HepG2 (cell line): ENCODE measurements around the gene TMBIM4. TPM values are rescaled to one million over a fixed set of nuclear protein-coding genes. Genes with fewer than 3 reads are reported as not detected.

Experiments used
- ATAC-seq: fragments of 200-7000 bp; cut with Tn5 transposase; 3 replicates; pipeline ENCODE4 v1.9.1; 2020; ENCODE audit warnings: mild to moderate bottlenecking, moderate library complexity
- BruUV-seq: library from RNA; stranded (reverse); fragments of 400-500 nt; replicated peaks from 2 replicates; lab custom pipeline; 2021; lab: Mats Ljungman, UMichigan
- CTCF ChIA-PET: fragments of 300-600 bp; formaldehyde crosslinking; extraction: SDS; loops from one replicate; lab custom pipeline; 2021; ENCODE audit warnings: low total read pairs, inconsistent platforms, low intra/inter-chr PET ratio; lab: Yijun Ruan, JAX
- POLR2A ChIA-PET: fragments of 350-600 bp; sonication (Branson Sonifier 250); formaldehyde crosslinking; loops from one replicate; lab custom pipeline; 2020; ENCODE audit warnings: antibody characterized with exemption, inconsistent platforms; lab: Yijun Ruan, JAX
- DNase-seq: peaks from one replicate; pipeline ENCODE4 v3.0.0-alpha.2; 2015; ENCODE audit warnings: low spot score
- FAIRE-seq: peaks from 3 replicates; lab custom pipeline; 2011; peaks lifted over from hg19 to GRCh38; lab: Jason Lieb, UNC
- H2AFZ ChIP-seq: one replicate; pipeline ENCODE4 v1.6.1; 2011; ENCODE audit warnings: low read length, inconsistent platforms
- H3K27ac ChIP-seq: fragments of 300-600 bp; 3 replicates; pipeline ENCODE4 v1.8.0; 2011; ENCODE audit warnings: mixed run types, mild to moderate bottlenecking, mixed read lengths, low read length, inconsistent platforms; ENCODE audit not compliant: insufficient read depth; ENCODE audit errors: extremely low read length
- H3K27me3 ChIP-seq, 2 experiments: fragments of 200-600 bp in 1 of 2; 2 replicates in 1 of 2; 3 replicates in 1 of 2; pipeline versions ENCODE4 v1.6.0 to v1.8.0; 2011; ENCODE audit warnings: low read length in 2 of 2, mild to moderate bottlenecking in 2 of 2, moderate library complexity in 2 of 2, inconsistent platforms in 1 of 2; ENCODE audit not compliant: insufficient read depth in 2 of 2, control insufficient read depth in 1 of 2
- H3K36me3 ChIP-seq, 2 experiments: fragments of 200-600 bp in 1 of 2; replicated peaks in 1 of 2; 2 replicates in 1 of 2; 3 replicates in 1 of 2; pipeline versions ENCODE4 v1.5.1 to v1.8.0; 2011; ENCODE audit warnings: low read length in 2 of 2, inconsistent platforms in 1 of 2; ENCODE audit not compliant: insufficient read depth in 2 of 2, control insufficient read depth in 1 of 2
- H3K4me1 ChIP-seq: 2 replicates; pipeline ENCODE4 v1.5.1; 2012; ENCODE audit warnings: low read length, inconsistent platforms; ENCODE audit not compliant: insufficient read depth
- H3K4me2 ChIP-seq: 2 replicates; pipeline ENCODE4 v1.6.0; 2011; ENCODE audit warnings: low read depth, low read length, inconsistent platforms
- H3K4me3 ChIP-seq, 3 experiments: fragments of 200-600 bp in 1 of 3; sonication (generic), shearing (Covaris generic) in 1 of 3; replicated peaks in 1 of 3; 2 replicates each; pipeline ENCODE4 v1.5.1; 2011 to 2016; ENCODE audit warnings: low read length in 3 of 3, inconsistent platforms in 2 of 3, low read depth in 2 of 3, mild to moderate bottlenecking in 2 of 3, control low read depth in 1 of 3, mixed read lengths in 1 of 3; ENCODE audit not compliant: insufficient read depth in 1 of 3
- H3K79me2 ChIP-seq: one replicate; pipeline ENCODE4 v1.6.1; 2011; ENCODE audit warnings: low read length, inconsistent platforms; ENCODE audit not compliant: insufficient read depth
- H3K9ac ChIP-seq: 2 replicates; pipeline ENCODE4 v1.6.0; 2011; ENCODE audit warnings: mild to moderate bottlenecking, low read depth, low read length, inconsistent platforms; ENCODE audit not compliant: insufficient read depth
- H3K9me3 ChIP-seq: 2 replicates; pipeline ENCODE4 v1.5.1; 2012; ENCODE audit warnings: mild to moderate bottlenecking, low read length
- H4K20me1 ChIP-seq: 2 replicates; pipeline ENCODE4 v1.6.0; 2011; ENCODE audit warnings: inconsistent platforms, mild to moderate bottlenecking, low read length, moderate library complexity; ENCODE audit not compliant: insufficient read depth
- ELF1 ChIP-seq: sonication (generic); formaldehyde crosslinking; IDR thresholded peaks from 2 replicates; pipeline ENCODE4 v1.4.0; 2020; ENCODE audit warnings: missing genetic modification reagents
- ISX ChIP-seq: sonication (generic); formaldehyde crosslinking; conservative IDR thresholded peaks from 2 replicates; pipeline ENCODE4 v1.5.0; 2020; ENCODE audit warnings: missing genetic modification reagents
- MXI1 ChIP-seq: IDR thresholded peaks from 3 replicates; pipeline ENCODE4 v1.6.1; 2012; ENCODE audit warnings: low read depth, low read length, inconsistent platforms, borderline replicate concordance
- NONO ChIP-seq, 2 experiments: fragments of 450-650 bp in 1 of 2; sonication (generic) in 1 of 2; formaldehyde crosslinking in 1 of 2; IDR thresholded peaks in 1 of 2; conservative IDR thresholded peaks in 1 of 2; 2 replicates each; pipeline versions ENCODE4 v1.6.1 to v1.8.0; 2017 to 2022; ENCODE audit warnings: mild to moderate bottlenecking in 1 of 2, missing genetic modification reagents in 1 of 2, moderate library complexity in 1 of 2
- PTBP1 ChIP-seq: fragments of 200-400 bp; formaldehyde crosslinking; IDR thresholded peaks from 2 replicates; pipeline ENCODE4 v1.6.1; 2018; ENCODE audit warnings: low read length, low read depth; ENCODE audit not compliant: poor library complexity, severe bottlenecking
- ZNF256 ChIP-seq: sonication (generic); formaldehyde crosslinking; conservative IDR thresholded peaks from 2 replicates; pipeline ENCODE4 v1.4.0; 2020; ENCODE audit warnings: missing genetic modification reagents
- ZNF652 ChIP-seq: IDR thresholded peaks from 2 replicates; pipeline ENCODE4 v1.6.1; 2016; ENCODE audit warnings: low read depth, borderline replicate concordance
- WGBS: methylation state at CpG from one replicate; pipeline ENCODE4 v1.1.6; 2017; ENCODE audit warnings: low lambda C conversion rate; 5-methylcytosine and 5-hydroxymethylcytosine counted together
- in situ Hi-C: cut with HindIII; loops from 2 replicates; pipeline ENCODE4 v1.10.0; 2017; ENCODE audit warnings: low pct_unique_long_range_greater_than_20kb; ENCODE audit not compliant: extremely low pct_ligation_motif_present
- intact Hi-C: fragments of 100-400 bp; cut with micrococcal nuclease; formaldehyde crosslinking; loops from one replicate; pipeline ENCODE4 v1.10.0; 2022; ENCODE audit not compliant: unreplicated experiment
- polyA plus RNA-seq, 8 experiments: library from polyadenylated mRNA; depleted of rRNA in 3 of 8; stranded (reverse) in 7 of 8; unstranded in 1 of 8; fragments of >200 nt; fragmentation: Illumina TruSeq in 4 of 8; extraction: Trizol in 4 of 8; gene quantifications; 2 replicates each; pipeline versions ENCODE4 v1.2.1 to v1.2.3, GENCODE V29; 2011 to 2016; ENCODE audit warnings: low read depth in 4 of 8, missing spikeins in 1 of 8, mixed read lengths in 1 of 8; ENCODE audit not compliant: insufficient read depth in 1 of 8
- total RNA-seq, 5 experiments: library from RNA; depleted of rRNA; stranded (reverse); fragments of >200 nt; fragmentation: Illumina TruSeq; extraction: Trizol; gene quantifications; 2 replicates each; pipeline ENCODE4 v1.2.3, GENCODE V29; 2016; ENCODE audit warnings: low read depth in 1 of 5

TMBIM4 gene
- total and polyA plus RNA-seq, 2 of the 13 experiments (the other 11 are each of a cell fraction or from before 2014, with no cell fraction given) = 60.5 to 67.7 TPM

DNA sequence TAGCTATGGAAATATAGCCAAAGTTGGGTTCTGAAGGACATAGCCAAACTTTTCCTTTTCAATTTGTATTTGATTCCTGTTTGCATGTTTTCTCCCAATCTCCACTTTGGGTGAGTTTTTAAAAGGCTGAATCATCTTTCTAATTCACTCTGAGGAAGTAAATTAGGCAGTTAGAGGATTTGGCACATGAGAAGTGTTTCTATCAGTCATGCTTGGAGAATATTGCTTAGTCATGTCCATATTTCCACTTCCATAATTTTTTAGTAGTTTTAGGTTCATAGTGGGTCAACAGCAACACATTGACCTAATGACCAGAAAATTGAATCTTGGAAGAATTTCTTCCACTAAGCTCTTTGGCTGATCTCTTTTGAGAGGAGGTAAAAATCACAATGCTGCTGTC is 41.0 kb upstream of the TMBIM4 start:
- in situ Hi-C loops (no loop called here), intact Hi-C loops (no loop called here)
- no peaks in the 10 kb centered on the region for H3K79me2 ChIP-seq
- no peak overlapping the region for H3K27ac ChIP-seq
- ChIA-PET POLR2A (no interaction called here), CTCF (no interaction called here)
- no peak overlapping the region for H3K9ac ChIP-seq
- ATAC-seq (no peak), DNase-seq (no peak), FAIRE-seq (no peak)
- H4K20me1 ChIP-seq = no peaks in the 10 kb centered on the region
- TF ChIP-seq NONO (IDR thresholded peaks at IDR 0.05) = no peak
- TF ChIP-seq NONO (CRISPR knock-in tag; conservative IDR thresholded peaks at IDR 0.05) = no peak
- no peak for TF ChIP-seq ZNF652 (CRISPR knock-in tag)
- TF ChIP-seq ISX = no peak
- H3K4me3 ChIP-seq = no peak overlapping the region
- no peaks in the 10 kb centered on the region for H3K36me3 ChIP-seq
- no peaks in the 10 kb centered on the region for H3K27me3 ChIP-seq
- H3K4me2 ChIP-seq = no peak overlapping the region
- no peak overlapping the region for H2AFZ ChIP-seq
- BruUV-seq = no TSS peak
- no peaks in the 10 kb centered on the region for H3K9me3 ChIP-seq
- H3K4me1 ChIP-seq = peaks cover 9% of the 10 kb centered on the region

DNA sequence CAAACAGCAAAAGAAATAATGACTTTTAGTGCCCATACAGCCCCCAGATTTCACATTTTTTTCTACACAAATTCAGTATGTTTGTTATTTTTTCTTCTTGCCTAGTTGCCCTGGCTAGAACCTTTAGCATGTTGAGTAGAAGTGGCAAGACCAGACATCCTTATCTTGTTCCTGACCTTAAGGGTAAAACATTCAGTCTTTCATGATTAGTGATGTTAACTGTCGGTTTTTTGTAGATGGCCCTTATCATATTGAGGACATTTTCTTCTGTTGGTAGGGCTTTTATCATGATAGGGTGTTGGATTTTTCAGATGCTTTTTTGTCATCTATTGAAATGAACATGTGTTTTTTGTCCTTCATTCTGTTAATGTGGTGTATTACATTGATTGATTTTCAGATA is 36.3 kb upstream of the TMBIM4 start:
- Histone ChIP-seq H3K4me3 (no peak overlapping the region), H3K4me1 (no peaks in the 10 kb centered on the region), H3K27me3 (no peaks in the 10 kb centered on the region; a peak in 1 of 5 replicates), H3K9me3 (no peaks in the 10 kb centered on the region), H3K9ac (no peak overlapping the region), H4K20me1 (no peaks in the 10 kb centered on the region), H2AFZ (no peak overlapping the region), H3K79me2 (no peaks in the 10 kb centered on the region), H3K36me3 (no peaks in the 10 kb centered on the region), H3K27ac (no peak overlapping the region), H3K4me2 (no peak overlapping the region)
- in situ Hi-C loops = no loop called here
- CTCF ChIA-PET = no interaction called here
- intact Hi-C loops = no loop called here
- FAIRE-seq = no peak
- no peak for ATAC-seq
- 0% methylated on average over 1 of the region's 1 CpG for WGBS
- BruUV-seq = no TSS peak
- POLR2A ChIA-PET = no interaction called here
- TF ChIP-seq PTBP1 (no peak), ELF1 (CRISPR knock-in tag) (no peak), ZNF256 (CRISPR knock-in tag) (no peak), MXI1 (no peak)
- TF ChIP-seq, all 625 proteins: peak for 0
- no peak for DNase-seq
